PC-9 (cell line): ENCODE results near the gene HMX3.

Experiments used
- EZH2 ChIP-seq: fragments of 200-600 bp; sonication (generic); IDR thresholded peaks from 2 replicates; pipeline ENCODE4 v1.8.0; 2017; ENCODE audit warnings: antibody characterized with exemption, low read depth
- TF ChIP-seq, protein P1 (sequence below): fragments of 200-600 bp; sonication (generic); conservative IDR thresholded peaks from 2 replicates; pipeline ENCODE4 v1.6.1; 2017; ENCODE audit warnings: mixed run types, antibody characterized with exemption, mild to moderate bottlenecking, moderate library complexity

GRCh38 chr10:123103944-123104343 lies 31.8 kb upstream of the HMX3 start:
- TF ChIP-seq, protein P1, sequence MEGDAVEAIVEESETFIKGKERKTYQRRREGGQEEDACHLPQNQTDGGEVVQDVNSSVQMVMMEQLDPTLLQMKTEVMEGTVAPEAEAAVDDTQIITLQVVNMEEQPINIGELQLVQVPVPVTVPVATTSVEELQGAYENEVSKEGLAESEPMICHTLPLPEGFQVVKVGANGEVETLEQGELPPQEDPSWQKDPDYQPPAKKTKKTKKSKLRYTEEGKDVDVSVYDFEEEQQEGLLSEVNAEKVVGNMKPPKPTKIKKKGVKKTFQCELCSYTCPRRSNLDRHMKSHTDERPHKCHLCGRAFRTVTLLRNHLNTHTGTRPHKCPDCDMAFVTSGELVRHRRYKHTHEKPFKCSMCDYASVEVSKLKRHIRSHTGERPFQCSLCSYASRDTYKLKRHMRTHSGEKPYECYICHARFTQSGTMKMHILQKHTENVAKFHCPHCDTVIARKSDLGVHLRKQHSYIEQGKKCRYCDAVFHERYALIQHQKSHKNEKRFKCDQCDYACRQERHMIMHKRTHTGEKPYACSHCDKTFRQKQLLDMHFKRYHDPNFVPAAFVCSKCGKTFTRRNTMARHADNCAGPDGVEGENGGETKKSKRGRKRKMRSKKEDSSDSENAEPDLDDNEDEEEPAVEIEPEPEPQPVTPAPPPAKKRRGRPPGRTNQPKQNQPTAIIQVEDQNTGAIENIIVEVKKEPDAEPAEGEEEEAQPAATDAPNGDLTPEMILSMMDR = no peak
- no peak for TF ChIP-seq EZH2
